Stimulated activated CD4-positive, alpha-beta T cell treated with anti-CD3 and anti-CD28 coated beads, Interleukin-2, amount 100 ng/mL, for 24 hours (primary cell): ENCODE results near the gene RPS28.
"Not testable (repeated sequence)": the region's sequence is repeated elsewhere in the genome, so short reads cannot be mapped to it uniquely, and the experiment has no call there.

Experiments
- DNase-seq, 2 donors: peaks; one replicate each; pipeline ENCODE4 v3.0.0-alpha.2; 2020

Gene RPS28

GRCh38 chr19:8342684-8343482 lies 21.6 kb downstream of the RPS28 start, which contains the start of gene KANK3:
TSS of gene KANK3 (minus strand) at chr19:8343262. CDS start at chr19:8337828, 5,434 bp downstream.
- DNase-seq, result peak; percentile 94 to 96

- no peak for DNase-seq
Observed at GRCh38 chr19:8343483-8343844, 22.2 kb downstream of the RPS28 start.

DNA sequence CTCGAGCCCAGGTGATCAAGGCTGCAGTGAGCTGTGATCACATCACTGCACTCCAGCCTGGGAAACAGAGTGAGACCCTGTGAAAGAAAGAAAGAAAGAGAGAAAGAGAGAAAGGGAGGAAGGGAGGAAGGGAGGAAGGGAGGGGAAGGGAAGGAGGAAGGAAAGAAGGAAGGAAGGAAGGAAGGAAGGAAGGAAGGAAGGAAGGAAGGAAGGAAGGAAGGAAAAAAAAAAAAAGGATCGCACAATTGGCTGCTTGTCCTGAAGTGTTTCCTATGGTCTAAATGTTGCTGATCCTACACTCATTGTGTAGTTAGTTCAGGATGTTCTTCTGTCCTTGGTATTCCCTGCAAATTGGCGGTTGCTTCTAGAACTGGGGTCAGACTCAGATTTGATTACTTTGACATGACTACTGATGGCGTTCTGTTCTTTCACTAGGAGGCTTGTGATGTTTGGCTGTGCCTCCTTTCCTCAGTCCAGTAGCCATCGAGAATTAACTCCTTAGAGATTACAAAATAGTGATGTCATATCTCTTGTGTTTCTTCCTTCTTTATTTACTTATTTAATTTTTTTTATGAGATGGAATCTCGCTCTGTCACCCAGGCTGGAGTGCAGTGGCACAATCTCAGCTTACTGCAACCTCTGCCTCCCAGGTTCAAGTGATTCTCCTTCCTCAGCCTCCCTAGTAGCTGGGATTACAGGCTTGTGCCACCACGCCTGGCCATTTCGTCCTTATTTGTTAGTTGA lies 28.5 kb downstream of the RPS28 start:
- DNase-seq, result not testable (repeated sequence)

GRCh38 chr19:8352134-8352827 lies 31.0 kb downstream of the RPS28 start:
- no peak for DNase-seq

DNA sequence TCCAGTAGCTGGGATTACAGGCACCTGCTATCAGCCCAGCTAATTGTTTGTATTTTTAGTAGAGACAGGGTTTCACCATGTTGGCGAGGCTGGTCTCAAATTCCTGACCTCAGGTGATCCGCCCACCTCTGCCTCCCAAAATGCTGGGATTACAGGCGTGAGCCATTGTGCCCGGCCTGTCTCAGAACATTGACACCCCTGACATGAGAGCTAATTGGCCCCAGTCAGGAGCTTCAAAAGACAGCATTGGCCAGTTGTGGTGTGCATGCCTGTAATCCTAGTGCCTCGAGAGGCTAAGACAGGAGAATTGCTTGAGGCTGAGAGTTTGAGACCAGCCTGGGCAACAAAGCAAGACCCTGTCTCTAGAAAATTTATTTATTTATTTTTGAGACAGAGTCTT lies 31.5 kb downstream of the RPS28 start:
- not testable (repeated sequence) for DNase-seq

DNA sequence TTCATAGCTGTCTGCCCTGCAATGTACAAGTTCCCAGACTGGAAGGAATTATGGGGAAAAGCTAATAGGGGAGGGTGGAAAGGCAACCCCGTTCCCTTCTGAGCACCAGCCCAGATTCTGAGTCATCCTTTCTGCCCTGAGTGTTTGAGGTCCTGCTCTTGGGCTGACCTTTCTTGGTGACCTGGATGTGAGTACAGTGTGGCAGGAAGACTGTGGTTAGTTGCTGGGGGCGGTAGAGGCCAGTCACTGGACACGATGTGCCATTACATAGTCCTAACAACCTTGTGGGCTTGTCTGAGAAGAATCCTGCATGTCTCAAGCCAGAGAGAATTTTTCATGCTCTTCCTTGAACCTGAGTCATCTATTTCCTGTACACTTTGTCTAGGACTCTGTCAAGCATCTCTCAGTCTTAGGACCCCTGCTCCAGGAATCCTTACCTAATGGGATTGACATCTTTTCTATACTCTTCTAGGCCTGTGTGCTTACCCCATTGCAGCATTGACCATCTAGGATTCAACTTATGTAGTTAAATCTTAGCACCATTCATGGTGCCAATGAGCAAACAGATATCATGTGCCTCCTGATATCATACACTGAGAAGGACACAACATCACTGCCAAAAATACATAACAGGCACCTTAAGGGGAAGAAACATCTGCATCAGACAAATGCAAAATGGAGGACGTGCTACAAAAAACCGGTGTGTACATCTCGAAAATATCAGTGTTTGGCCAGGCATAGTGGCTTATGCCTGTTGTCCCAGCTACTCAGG lies 34.5 kb downstream of the RPS28 start:
- DNase-seq, result no peak

- no peak for DNase-seq
Observed at GRCh38 chr19:8357007-8357521, 35.8 kb downstream of the RPS28 start.

DNA sequence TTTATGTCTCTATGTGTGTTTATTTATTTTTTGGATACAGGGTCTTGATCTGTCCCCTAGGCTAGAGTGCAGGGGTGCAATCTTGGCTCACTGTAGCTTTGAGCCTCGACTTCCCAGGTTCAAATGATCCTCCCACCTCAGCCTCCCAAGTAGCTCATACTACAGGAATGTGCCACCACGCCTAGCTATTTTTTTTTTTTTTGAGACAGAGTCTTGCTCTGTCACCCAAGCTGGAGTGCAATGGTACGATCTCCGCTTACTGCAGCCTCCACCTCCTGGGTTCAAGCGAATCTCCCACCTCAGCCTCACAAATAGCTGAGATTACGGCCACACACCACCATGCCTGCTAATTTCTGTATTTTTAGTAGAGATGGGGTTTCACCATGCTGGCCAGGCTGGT lies 37.7 kb downstream of the RPS28 start:
- DNase-seq, result no peak

GRCh38 chr19:8360196-8360595 lies 38.9 kb downstream of the RPS28 start:
- no peak for DNase-seq

DNA sequence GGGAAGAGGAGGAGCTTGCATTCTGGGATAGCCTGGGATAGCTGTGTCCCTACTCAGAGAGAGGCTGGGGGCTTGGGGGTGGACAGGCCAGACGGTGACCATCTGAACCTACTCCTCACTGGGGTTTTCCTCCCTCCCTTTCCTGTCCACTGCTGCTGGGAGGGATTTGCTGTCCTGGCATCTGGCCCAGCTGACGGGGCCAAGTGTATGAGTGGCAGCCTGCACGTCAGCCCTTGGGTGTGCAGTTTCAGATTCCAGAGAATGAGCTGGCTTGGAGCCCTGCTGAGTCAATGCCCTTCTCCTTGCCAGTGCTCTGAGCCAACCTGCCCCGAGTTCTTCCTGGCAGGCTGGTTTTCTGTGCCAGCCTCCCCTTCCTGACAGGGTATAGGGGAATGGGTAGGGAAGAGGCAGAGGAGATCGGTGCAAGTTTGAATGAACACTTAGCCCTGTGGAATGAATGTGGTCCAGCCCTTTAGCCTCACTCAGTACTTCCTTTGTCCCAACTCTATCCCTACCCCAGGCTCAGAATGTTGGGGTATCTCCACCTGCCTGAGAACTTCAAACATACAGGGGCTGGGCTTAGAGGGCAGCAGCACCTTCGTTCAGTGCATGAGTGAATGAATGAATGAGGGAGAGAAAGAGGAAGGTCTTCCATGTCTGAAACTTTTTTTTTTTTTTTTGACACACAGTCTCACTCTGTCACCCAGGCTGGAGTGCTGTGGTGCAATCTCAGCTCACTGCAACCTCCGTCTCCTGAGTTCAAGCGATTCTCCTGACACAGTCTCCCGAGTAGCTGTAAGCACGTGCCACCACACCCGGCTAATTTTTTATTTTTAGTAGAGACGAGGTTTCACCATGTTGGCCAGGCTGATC lies 40.9 kb downstream of the RPS28 start:
- DNase-seq, result peak in 1 of 2 donors; percentile 31

DNA sequence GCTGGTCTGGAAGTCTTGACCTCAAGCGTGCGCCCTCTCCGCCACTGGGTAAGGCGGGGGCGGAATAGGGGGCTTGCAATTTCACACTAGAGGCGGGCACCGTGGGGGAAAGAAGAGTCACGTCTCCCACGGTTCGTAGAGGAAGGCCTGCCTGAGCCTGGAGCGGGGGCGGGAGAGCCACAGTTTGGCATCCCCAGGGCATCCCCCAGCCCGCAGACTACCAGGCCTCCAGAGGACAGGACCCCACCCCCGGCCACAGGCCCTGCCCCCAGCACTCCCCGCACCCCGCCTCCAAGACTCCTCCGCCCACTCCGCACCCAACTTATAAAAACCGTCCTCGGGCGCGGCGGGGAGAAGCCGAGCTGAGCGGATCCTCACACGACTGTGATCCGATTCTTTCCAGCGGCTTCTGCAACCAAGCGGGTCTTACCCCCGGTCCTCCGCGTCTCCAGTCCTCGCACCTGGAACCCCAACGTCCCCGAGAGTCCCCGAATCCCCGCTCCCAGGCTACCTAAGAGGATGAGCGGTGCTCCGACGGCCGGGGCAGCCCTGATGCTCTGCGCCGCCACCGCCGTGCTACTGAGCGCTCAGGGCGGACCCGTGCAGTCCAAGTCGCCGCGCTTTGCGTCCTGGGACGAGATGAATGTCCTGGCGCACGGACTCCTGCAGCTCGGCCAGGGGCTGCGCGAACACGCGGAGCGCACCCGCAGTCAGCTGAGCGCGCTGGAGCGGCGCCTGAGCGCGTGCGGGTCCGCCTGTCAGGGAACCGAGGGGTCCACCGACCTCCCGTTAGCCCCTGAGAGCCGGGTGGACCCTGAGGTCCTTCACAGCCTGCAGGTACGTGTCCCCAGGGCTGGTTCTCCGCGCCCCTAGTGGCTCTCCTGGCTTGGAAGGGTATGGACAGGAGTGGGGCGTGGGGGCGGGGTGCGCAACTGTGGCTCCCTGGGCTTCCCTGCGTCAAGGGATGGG lies 42.8 kb downstream of the RPS28 start, which contains the start of gene ANGPTL4:
ANGPTL4 (plus strand) TSS at position 353 of the 969 bp plus-strand sequence; CDS start at position 520, 167 bp downstream.
- DNase-seq, result peak; percentile 54 to 70

- no peak for DNase-seq
Observed at GRCh38 chr19:8366121-8366581, 44.9 kb downstream of the RPS28 start.

DNA sequence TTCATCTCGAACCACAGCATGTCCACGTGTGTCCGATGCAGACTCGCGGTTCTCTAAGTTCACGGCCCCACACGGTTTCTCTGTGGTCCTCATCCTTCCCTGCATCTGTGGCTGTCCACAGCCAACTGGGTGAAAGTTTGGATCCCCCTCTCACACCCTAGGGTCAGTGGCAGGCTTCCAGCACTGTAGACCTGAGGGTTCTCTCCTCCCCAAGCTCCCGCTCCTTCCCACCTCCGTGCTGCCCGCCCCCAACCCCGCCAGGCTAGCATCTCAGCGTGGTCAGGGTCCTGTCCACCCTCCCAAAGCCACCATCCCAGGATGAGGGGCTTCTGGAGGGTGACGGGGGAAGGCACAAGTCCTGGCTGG lies 45.6 kb downstream of the RPS28 start:
- DNase-seq, result no peak

DNA sequence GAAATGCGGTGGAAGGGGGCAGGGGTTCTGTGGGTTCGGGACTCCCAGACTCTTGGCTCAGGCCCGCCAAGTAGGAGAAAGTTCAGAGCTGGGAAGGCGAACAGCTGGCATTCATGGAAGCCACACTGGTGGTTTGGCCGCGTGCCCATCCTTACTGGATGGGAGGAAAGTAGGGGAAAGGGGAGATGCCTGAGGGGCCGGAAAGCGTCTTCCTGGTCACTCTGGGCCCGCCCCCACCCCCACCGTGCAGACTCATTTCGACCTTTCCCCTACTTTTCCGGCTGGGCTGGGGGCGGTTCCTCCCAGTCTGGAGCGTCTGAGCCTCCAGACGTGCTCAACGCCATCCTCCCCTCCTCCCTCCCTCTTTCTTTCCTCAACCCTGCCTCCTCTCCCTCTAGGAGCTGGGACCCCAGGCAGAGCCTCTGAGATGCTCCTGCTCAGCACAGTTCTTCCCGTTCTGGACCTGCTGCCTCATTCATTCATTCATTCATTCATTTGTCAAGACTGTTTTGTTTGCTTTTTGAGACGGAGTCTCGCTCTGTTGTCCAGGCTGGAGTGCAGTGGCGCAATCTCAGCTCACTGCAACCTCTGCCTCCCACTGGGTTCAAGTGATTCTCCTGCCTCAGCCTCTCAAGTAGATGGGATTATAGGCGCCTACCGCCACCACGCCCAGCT lies 46.2 kb downstream of the RPS28 start:
- DNase-seq, result no peak

GRCh38 chr19:8370176-8371010 lies 49.1 kb downstream of the RPS28 start:
- DNase-seq, result no peak

DNA sequence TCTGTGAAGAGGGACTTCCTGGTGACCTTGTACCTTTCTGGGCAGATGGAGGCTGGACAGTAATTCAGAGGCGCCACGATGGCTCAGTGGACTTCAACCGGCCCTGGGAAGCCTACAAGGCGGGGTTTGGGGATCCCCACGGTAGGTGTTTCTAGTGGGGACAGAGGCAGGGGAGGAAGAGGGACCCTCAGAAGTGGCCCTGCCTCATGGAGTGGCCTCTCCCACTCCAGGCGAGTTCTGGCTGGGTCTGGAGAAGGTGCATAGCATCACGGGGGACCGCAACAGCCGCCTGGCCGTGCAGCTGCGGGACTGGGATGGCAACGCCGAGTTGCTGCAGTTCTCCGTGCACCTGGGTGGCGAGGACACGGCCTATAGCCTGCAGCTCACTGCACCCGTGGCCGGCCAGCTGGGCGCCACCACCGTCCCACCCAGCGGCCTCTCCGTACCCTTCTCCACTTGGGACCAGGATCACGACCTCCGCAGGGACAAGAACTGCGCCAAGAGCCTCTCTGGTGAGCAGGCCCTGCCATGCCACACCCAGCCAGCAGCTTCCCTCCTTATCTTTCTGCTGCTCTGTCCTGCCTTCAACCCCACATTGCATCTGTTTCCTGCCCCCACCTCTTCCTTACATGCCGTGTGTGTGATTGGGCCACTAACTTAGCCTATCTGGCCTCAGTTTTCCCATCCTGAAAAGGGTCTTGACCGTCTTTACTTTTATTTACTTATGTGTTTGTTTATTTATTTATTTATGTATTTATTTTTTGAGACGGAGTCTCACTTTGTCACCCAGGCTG lies 49.9 kb downstream of the RPS28 start:
- no peak for DNase-seq
